MM.1S (cell line): ENCODE measurements around the gene PTPRK.
A peak's percentile ranks its signal among the peaks of the same experiment; 100 is the strongest.

ENCODE experiments used
- DNase-seq: peaks from one replicate; pipeline ENCODE4 v3.0.0-alpha.2; 2015
- H2AFZ ChIP-seq: fragments of 300-600 bp; sonication (generic); 2 replicates; pipeline ENCODE4 v1.6.0; 2016; ENCODE audit warnings: antibody characterized with exemption, low read length
- H3F3A ChIP-seq: fragments of 300-600 bp; sonication (generic); 2 replicates; pipeline ENCODE4 v1.6.1; 2016; ENCODE audit warnings: mild to moderate bottlenecking, antibody characterized with exemption, low read length, moderate library complexity, mixed read lengths; ENCODE audit not compliant: insufficient read depth
- H3K27ac ChIP-seq: fragments of 300-600 bp; sonication (generic); 2 replicates; pipeline ENCODE4 v1.5.1; 2016; ENCODE audit warnings: mild to moderate bottlenecking, low read length
- H3K27me3 ChIP-seq: fragments of 300-600 bp; sonication (generic); replicated peaks from 2 replicates; pipeline ENCODE4 v1.6.0; 2016; ENCODE audit warnings: low read length; ENCODE audit not compliant: insufficient read depth
- H3K36me3 ChIP-seq: fragments of 300-600 bp; sonication (generic); replicated peaks from 2 replicates; pipeline ENCODE4 v1.6.1; 2016; ENCODE audit warnings: mild to moderate bottlenecking, low read length, mixed read lengths; ENCODE audit not compliant: insufficient read depth
- H3K4me1 ChIP-seq: fragments of 300-600 bp; sonication (generic); 2 replicates; pipeline ENCODE4 v1.6.1; 2016; ENCODE audit warnings: low read length, mixed read lengths
- H3K4me2 ChIP-seq: fragments of 300-600 bp; sonication (generic); 2 replicates; pipeline ENCODE4 v1.6.0; 2016; ENCODE audit warnings: low read depth, low read length
- H3K4me3 ChIP-seq: fragments of 300-600 bp; sonication (generic); 2 replicates; pipeline ENCODE4 v1.5.1; 2016; ENCODE audit warnings: low read length, mixed read lengths
- H3K79me2 ChIP-seq: fragments of 300-600 bp; sonication (generic); 2 replicates; pipeline ENCODE4 v1.6.1; 2016; ENCODE audit warnings: mixed run types, low read length, mixed read lengths
- H3K9ac ChIP-seq: fragments of 300-600 bp; sonication (generic); 2 replicates; pipeline ENCODE4 v1.6.1; 2016; ENCODE audit warnings: low read length, mixed read lengths
- H3K9me2 ChIP-seq: fragments of 300-600 bp; sonication (generic); replicated peaks from 2 replicates; pipeline ENCODE4 v1.6.1; 2016; ENCODE audit warnings: mild to moderate bottlenecking, low read length, mixed read lengths; ENCODE audit not compliant: insufficient read depth
- H3K9me3 ChIP-seq: fragments of 300-600 bp; sonication (generic); replicated peaks from 2 replicates; pipeline ENCODE4 v1.6.1; 2016; ENCODE audit warnings: mild to moderate bottlenecking, low read length, mixed read lengths; ENCODE audit not compliant: insufficient read depth
- H4K20me1 ChIP-seq: fragments of 300-600 bp; sonication (generic); 2 replicates; pipeline ENCODE4 v1.6.1; 2016; ENCODE audit warnings: mild to moderate bottlenecking, low read length, moderate library complexity, mixed read lengths; ENCODE audit not compliant: insufficient read depth
- EZH2 ChIP-seq: fragments of 300-600 bp; sonication (generic); optimal IDR thresholded peaks from 2 replicates; pipeline ENCODE3; 2017; ENCODE audit warnings: low read depth, mild to moderate bottlenecking, antibody characterized with exemption, low read length, mixed read lengths
- EZH2phosphoT487 ChIP-seq: fragments of 300-600 bp; sonication (generic); IDR thresholded peaks from 2 replicates; pipeline ENCODE4 v1.6.1; 2018; ENCODE audit warnings: antibody characterized with exemption, low read length
- TF ChIP-seq, protein P1 (sequence below): fragments of 300-600 bp; sonication (generic); IDR thresholded peaks from 2 replicates; pipeline ENCODE4 v1.5.1; 2016; ENCODE audit warnings: antibody characterized with exemption, low read length, mixed read lengths

PTPRK gene

GRCh38 chr6:128070406-128070805 lies 450.0 kb downstream of the PTPRK start:
- H3K4me2 ChIP-seq: peak overlapping the region; percentile 85
- TF ChIP-seq EZH2phosphoT487: no peak
- TF ChIP-seq EZH2: no peak
- TF ChIP-seq, protein P1, sequence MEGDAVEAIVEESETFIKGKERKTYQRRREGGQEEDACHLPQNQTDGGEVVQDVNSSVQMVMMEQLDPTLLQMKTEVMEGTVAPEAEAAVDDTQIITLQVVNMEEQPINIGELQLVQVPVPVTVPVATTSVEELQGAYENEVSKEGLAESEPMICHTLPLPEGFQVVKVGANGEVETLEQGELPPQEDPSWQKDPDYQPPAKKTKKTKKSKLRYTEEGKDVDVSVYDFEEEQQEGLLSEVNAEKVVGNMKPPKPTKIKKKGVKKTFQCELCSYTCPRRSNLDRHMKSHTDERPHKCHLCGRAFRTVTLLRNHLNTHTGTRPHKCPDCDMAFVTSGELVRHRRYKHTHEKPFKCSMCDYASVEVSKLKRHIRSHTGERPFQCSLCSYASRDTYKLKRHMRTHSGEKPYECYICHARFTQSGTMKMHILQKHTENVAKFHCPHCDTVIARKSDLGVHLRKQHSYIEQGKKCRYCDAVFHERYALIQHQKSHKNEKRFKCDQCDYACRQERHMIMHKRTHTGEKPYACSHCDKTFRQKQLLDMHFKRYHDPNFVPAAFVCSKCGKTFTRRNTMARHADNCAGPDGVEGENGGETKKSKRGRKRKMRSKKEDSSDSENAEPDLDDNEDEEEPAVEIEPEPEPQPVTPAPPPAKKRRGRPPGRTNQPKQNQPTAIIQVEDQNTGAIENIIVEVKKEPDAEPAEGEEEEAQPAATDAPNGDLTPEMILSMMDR: no peak
- H3K27me3 ChIP-seq: no peaks in the 10 kb centered on the region
- peak overlapping the region; percentile 56 for H3K4me3 ChIP-seq
- peak overlapping the region; percentile 52 for H3K9ac ChIP-seq
- H3K79me2 ChIP-seq: no peaks in the 10 kb centered on the region
- H2AFZ ChIP-seq: peak overlapping the region; percentile 29
- H3K4me1 ChIP-seq: peaks cover 16% of the 10 kb centered on the region; the same call in 1 of the 2 replicates
- H4K20me1 ChIP-seq: no peaks in the 10 kb centered on the region
- no peaks in the 10 kb centered on the region for H3K36me3 ChIP-seq
- no peaks in the 10 kb centered on the region for H3K9me2 ChIP-seq
- H3K9me3 ChIP-seq: no peaks in the 10 kb centered on the region
- peak overlapping the region; percentile 81; the same call in 1 of the 2 replicates for H3K27ac ChIP-seq
- no peak for DNase-seq
- peaks cover 23% of the 10 kb centered on the region for H3F3A ChIP-seq

GRCh38 chr6:128069188-128069587 lies 451.2 kb downstream of the PTPRK start:
- Histone ChIP-seq H4K20me1 (no peaks in the 10 kb centered on the region), H3K79me2 (no peaks in the 10 kb centered on the region), H3K9ac (no peak overlapping the region), H3K36me3 (no peaks in the 10 kb centered on the region), H2AFZ (no peak overlapping the region), H3K4me1 (peaks cover 21% of the 10 kb centered on the region), H3K4me3 (no peak overlapping the region), H3K27ac (no peak overlapping the region), H3K9me2 (no peaks in the 10 kb centered on the region), H3K4me2 (no peak overlapping the region), H3F3A (peaks cover 23% of the 10 kb centered on the region), H3K27me3 (no peaks in the 10 kb centered on the region), H3K9me3 (no peaks in the 10 kb centered on the region)
- no peak for TF ChIP-seq EZH2phosphoT487
- TF ChIP-seq, protein P1: no peak
- no peak for TF ChIP-seq EZH2
- no peak for DNase-seq

GRCh38 chr6:128068119-128068479 lies 452.3 kb downstream of the PTPRK start:
- peaks cover 23% of the 10 kb centered on the region for H3F3A ChIP-seq
- no peaks in the 10 kb centered on the region for H4K20me1 ChIP-seq
- H3K9ac ChIP-seq: no peak overlapping the region
- H3K36me3 ChIP-seq: no peaks in the 10 kb centered on the region
- no peaks in the 10 kb centered on the region for H3K9me3 ChIP-seq
- no peaks in the 10 kb centered on the region for H3K9me2 ChIP-seq
- H3K79me2 ChIP-seq: no peaks in the 10 kb centered on the region
- H2AFZ ChIP-seq: no peak overlapping the region
- TF ChIP-seq, protein P1: no peak
- no peak for TF ChIP-seq EZH2phosphoT487
- no peak for TF ChIP-seq EZH2
- no peak overlapping the region for H3K4me3 ChIP-seq
- no peak for DNase-seq
- H3K4me1 ChIP-seq: peaks cover 26% of the 10 kb centered on the region
- no peak overlapping the region for H3K27ac ChIP-seq
- H3K27me3 ChIP-seq: no peaks in the 10 kb centered on the region
- no peak overlapping the region for H3K4me2 ChIP-seq
